ENCODE measurements around the gene VAT1L. TPM values are rescaled to one million over a fixed set of nuclear protein-coding genes. Genes with fewer than 3 reads are reported as not detected.
A peak's percentile ranks its signal among the peaks of the same experiment; 100 is the strongest.

Gene VAT1L
- total and polyA plus RNA-seq, 4 donors: 0.17 to 0.98 (median 0.26) TPM

GRCh38 chr16:77761204-77761603 lies 27.2 kb upstream of the VAT1L start:
- peaks cover 0 to 9% (median 5%) of the 10 kb centered on the region in 4 donors for H3K4me1 ChIP-seq (ENCODE audit: control insufficient read depth in 4 of 4, insufficient read depth in 4 of 4, low read length in 3 of 4)
- H3K9me3 ChIP-seq (ENCODE audit: control insufficient read depth in 4 of 4, low read length in 3 of 4): no peaks in the 10 kb centered on the region
- no peak overlapping the region for H3K27ac ChIP-seq (ENCODE audit: low read depth in 1 of 2, low read length in 2 of 2)
- H3K36me3 ChIP-seq (ENCODE audit: control insufficient read depth in 4 of 4, insufficient read depth in 3 of 4, low read depth in 1 of 4, low read length in 3 of 4): no peaks in the 10 kb centered on the region
- TF ChIP-seq TAF1 (conservative IDR thresholded peaks at IDR 0.05) (no peak), HNF4A (conservative IDR thresholded peaks at IDR 0.05) (no peak), YY1 (IDR thresholded peaks at IDR 0.05) (no peak), ZBTB33 (IDR thresholded peaks at IDR 0.05) (no peak), HNF4G (IDR thresholded peaks at IDR 0.05) (no peak), CTCF (IDR thresholded peaks at IDR 0.05; ENCODE audit: low read depth, low read length, missing input control) (no peak), SP1 (IDR thresholded peaks at IDR 0.05) (no peak), EGR1 (IDR thresholded peaks at IDR 0.05; ENCODE audit: low read depth in 2 of 2) (no peak), FOXA1 (IDR thresholded peaks at IDR 0.05) (no peak), FOXA2 (IDR thresholded peaks at IDR 0.05) (no peak)
- no peak overlapping the region for H3K4me3 ChIP-seq (ENCODE audit: low read depth in 1 of 3, low read length in 3 of 3)
- H3K27me3 ChIP-seq (ENCODE audit: control insufficient read depth in 4 of 4, insufficient read depth in 4 of 4, low read length in 3 of 4): no peaks in the 10 kb centered on the region
- no peak overlapping the region for H3K9ac ChIP-seq (ENCODE audit: low read depth in 1 of 2, low read length in 2 of 2)
- 83% methylated on average over 1 of the region's 1 CpG for WGBS
- DNase-seq (ENCODE audit: low spot score): no peak

GRCh38 chr16:77762262-77762661 lies 26.1 kb upstream of the VAT1L start:
- Histone ChIP-seq H3K4me3 (ENCODE audit: low read depth in 1 of 3, low read length in 3 of 3) (no peak overlapping the region), H3K4me1 (ENCODE audit: control insufficient read depth in 4 of 4, insufficient read depth in 4 of 4, low read length in 3 of 4) (peaks cover 0 to 9% (median 5%) of the 10 kb centered on the region in 4 donors), H3K36me3 (ENCODE audit: control insufficient read depth in 4 of 4, insufficient read depth in 3 of 4, low read depth in 1 of 4, low read length in 3 of 4) (no peaks in the 10 kb centered on the region), H3K27me3 (ENCODE audit: control insufficient read depth in 4 of 4, insufficient read depth in 4 of 4, low read length in 3 of 4) (no peaks in the 10 kb centered on the region), H3K27ac (ENCODE audit: low read depth in 1 of 2, low read length in 2 of 2) (no peak overlapping the region), H3K9me3 (ENCODE audit: control insufficient read depth in 4 of 4, low read length in 3 of 4) (no peaks in the 10 kb centered on the region), H3K9ac (ENCODE audit: low read depth in 1 of 2, low read length in 2 of 2) (no peak overlapping the region)
- no peak for DNase-seq (ENCODE audit: low spot score)
- 17% methylated on average over 2 of the region's 2 CpGs for WGBS
- TF ChIP-seq RXRA (IDR thresholded peaks at IDR 0.05) (peak; percentile 57 to 73), REST (IDR thresholded peaks at IDR 0.05) (no peak), HNF4A (conservative IDR thresholded peaks at IDR 0.05) (peak; percentile 31 to 39), YY1 (IDR thresholded peaks at IDR 0.05) (peak; percentile 16)
